Measurements from ENCODE around the gene SLC38A10.

GRCh38 chr17:81310949-81311550 is 15.9 kb upstream of the SLC38A10 start:
- no peak for TF ChIP-seq CTCF (conservative IDR thresholded peaks at IDR 0.05; ENCODE audit: low read length)
- no peak for TF ChIP-seq EZH2phosphoT487 (IDR thresholded peaks at IDR 0.05; ENCODE audit: borderline replicate concordance, low read depth, low read length)

Data from OCI-LY7 (cell line).